ENCODE data around the gene KCNH1. TPM values are rescaled to one million over a fixed set of nuclear protein-coding genes. Genes with fewer than 3 reads are reported as not detected.

The KCNH1 gene
- total and polyA plus RNA-seq, 4 donors, result not detected

DNA sequence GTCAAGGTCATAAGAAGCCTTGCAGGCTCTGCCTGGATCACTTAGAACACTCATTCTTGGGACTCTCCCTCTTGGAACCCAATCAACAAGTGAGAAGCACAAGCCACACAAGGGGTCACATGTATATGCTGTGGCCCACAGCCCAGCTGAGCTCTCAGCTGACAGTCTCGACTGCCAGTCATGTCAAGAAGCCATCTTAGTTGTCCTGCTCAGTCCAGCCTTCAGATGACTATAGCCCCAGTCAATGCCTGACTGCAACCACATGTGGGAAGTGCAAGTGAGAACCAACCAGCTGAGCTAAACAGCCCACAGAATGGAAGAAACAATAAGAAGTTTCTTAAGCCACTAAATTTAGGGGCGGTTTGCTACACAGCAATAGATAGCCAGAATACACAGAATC lies 356.0 kb downstream of the KCNH1 start (continued):
- TF ChIP-seq EGR1 (IDR thresholded peaks at IDR 0.05; ENCODE audit: low read depth in 2 of 2), result no peak
- TF ChIP-seq HNF4G (IDR thresholded peaks at IDR 0.05), result no peak
- TF ChIP-seq GABPA (IDR thresholded peaks at IDR 0.05 in 1 of 2, conservative IDR thresholded peaks at IDR 0.05 in 1 of 2), result no peak

DNA sequence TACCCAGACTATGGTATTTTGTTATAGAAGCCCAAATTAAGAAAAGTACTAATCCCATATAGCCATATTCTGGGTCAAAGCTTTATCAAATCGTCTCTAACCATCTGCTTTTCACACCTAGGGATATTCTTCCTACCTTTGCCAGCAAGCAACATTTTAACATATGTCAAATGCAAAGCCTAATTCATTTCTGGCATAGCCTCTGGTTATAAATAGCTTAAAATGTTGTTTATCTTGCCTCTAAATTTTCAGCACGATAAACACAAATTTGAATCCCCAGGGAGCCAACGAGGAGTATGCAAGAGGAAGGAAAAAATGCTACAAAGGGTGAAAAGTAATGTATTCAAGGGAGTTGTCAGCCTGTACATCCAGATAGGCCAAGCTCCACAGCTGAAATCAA lies 357.2 kb downstream of the KCNH1 start:
- DNase-seq (ENCODE audit: low spot score), result no peak
- no peaks in the 10 kb centered on the region for H3K36me3 ChIP-seq (ENCODE audit: control insufficient read depth in 4 of 4, insufficient read depth in 3 of 4, low read depth in 1 of 4, low read length in 3 of 4)
- H3K9ac ChIP-seq (ENCODE audit: low read depth in 1 of 2, low read length in 2 of 2), result no peak overlapping the region
- no peaks in the 10 kb centered on the region for H3K4me1 ChIP-seq (ENCODE audit: control insufficient read depth in 4 of 4, insufficient read depth in 4 of 4, low read length in 3 of 4)
- WGBS, result 77% methylated on average over 3 of the region's 3 CpGs
- no peak for TF ChIP-seq YY1 (IDR thresholded peaks at IDR 0.05)
- no peak for TF ChIP-seq EGR1 (IDR thresholded peaks at IDR 0.05; ENCODE audit: low read depth in 2 of 2)
- TF ChIP-seq GABPA (IDR thresholded peaks at IDR 0.05 in 1 of 2, conservative IDR thresholded peaks at IDR 0.05 in 1 of 2), result no peak
- TF ChIP-seq, protein P1, sequence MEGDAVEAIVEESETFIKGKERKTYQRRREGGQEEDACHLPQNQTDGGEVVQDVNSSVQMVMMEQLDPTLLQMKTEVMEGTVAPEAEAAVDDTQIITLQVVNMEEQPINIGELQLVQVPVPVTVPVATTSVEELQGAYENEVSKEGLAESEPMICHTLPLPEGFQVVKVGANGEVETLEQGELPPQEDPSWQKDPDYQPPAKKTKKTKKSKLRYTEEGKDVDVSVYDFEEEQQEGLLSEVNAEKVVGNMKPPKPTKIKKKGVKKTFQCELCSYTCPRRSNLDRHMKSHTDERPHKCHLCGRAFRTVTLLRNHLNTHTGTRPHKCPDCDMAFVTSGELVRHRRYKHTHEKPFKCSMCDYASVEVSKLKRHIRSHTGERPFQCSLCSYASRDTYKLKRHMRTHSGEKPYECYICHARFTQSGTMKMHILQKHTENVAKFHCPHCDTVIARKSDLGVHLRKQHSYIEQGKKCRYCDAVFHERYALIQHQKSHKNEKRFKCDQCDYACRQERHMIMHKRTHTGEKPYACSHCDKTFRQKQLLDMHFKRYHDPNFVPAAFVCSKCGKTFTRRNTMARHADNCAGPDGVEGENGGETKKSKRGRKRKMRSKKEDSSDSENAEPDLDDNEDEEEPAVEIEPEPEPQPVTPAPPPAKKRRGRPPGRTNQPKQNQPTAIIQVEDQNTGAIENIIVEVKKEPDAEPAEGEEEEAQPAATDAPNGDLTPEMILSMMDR (IDR thresholded peaks at IDR 0.05; ENCODE audit: low read depth, low read length, missing input control), result no peak
- TF ChIP-seq JUND (IDR thresholded peaks at IDR 0.05), result no peak
- no peak for TF ChIP-seq FOXA2 (IDR thresholded peaks at IDR 0.05)
- no peak for TF ChIP-seq NR2F2 (IDR thresholded peaks at IDR 0.05)
- TF ChIP-seq RAD21 (IDR thresholded peaks at IDR 0.05), result no peak
- TF ChIP-seq SP1 (IDR thresholded peaks at IDR 0.05), result no peak
- TF ChIP-seq HNF4G (IDR thresholded peaks at IDR 0.05), result no peak
- TF ChIP-seq RXRA (IDR thresholded peaks at IDR 0.05), result no peak
- TF ChIP-seq REST (IDR thresholded peaks at IDR 0.05), result no peak
- TF ChIP-seq ATF3 (IDR thresholded peaks at IDR 0.05), result no peak
- TF ChIP-seq TAF1 (conservative IDR thresholded peaks at IDR 0.05), result no peak
- TF ChIP-seq HNF4A (conservative IDR thresholded peaks at IDR 0.05), result no peak
- TF ChIP-seq, protein P2, sequence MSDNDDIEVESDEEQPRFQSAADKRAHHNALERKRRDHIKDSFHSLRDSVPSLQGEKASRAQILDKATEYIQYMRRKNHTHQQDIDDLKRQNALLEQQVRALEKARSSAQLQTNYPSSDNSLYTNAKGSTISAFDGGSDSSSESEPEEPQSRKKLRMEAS (IDR thresholded peaks at IDR 0.05), result no peak
- no peak for TF ChIP-seq FOXA1 (IDR thresholded peaks at IDR 0.05)
- TF ChIP-seq, protein P3, sequence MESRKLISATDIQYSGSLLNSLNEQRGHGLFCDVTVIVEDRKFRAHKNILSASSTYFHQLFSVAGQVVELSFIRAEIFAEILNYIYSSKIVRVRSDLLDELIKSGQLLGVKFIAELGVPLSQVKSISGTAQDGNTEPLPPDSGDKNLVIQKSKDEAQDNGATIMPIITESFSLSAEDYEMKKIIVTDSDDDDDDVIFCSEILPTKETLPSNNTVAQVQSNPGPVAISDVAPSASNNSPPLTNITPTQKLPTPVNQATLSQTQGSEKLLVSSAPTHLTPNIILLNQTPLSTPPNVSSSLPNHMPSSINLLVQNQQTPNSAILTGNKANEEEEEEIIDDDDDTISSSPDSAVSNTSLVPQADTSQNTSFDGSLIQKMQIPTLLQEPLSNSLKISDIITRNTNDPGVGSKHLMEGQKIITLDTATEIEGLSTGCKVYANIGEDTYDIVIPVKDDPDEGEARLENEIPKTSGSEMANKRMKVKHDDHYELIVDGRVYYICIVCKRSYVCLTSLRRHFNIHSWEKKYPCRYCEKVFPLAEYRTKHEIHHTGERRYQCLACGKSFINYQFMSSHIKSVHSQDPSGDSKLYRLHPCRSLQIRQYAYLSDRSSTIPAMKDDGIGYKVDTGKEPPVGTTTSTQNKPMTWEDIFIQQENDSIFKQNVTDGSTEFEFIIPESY (IDR thresholded peaks at IDR 0.05), result no peak
- H3K4me3 ChIP-seq (ENCODE audit: low read depth in 1 of 3, low read length in 3 of 3), result no peak overlapping the region
- no peaks in the 10 kb centered on the region for H3K27me3 ChIP-seq (ENCODE audit: control insufficient read depth in 4 of 4, insufficient read depth in 4 of 4, low read length in 3 of 4)
- no peak overlapping the region for H3K27ac ChIP-seq (ENCODE audit: low read depth in 1 of 2, low read length in 2 of 2)
- H3K9me3 ChIP-seq (ENCODE audit: control insufficient read depth in 4 of 4, low read length in 3 of 4), result no peaks in the 10 kb centered on the region
